Skeletal muscle cell (primary cell): ENCODE measurements around the gene PRAMEF7.
"Not testable (repeated sequence)": the region's sequence is repeated elsewhere in the genome, so short reads cannot be mapped to it uniquely, and the experiment has no call there.

Experiments
- DNase-seq: peaks from one replicate; pipeline ENCODE4 v3.0.0-alpha.2; 2010; ENCODE audit warnings: low read depth
- H3K4me3 ChIP-seq: 2 replicates; pipeline ENCODE4 v1.5.1; 2011; ENCODE audit warnings: low read depth, mild to moderate bottlenecking, control low read depth, low read length, moderate library complexity

Gene PRAMEF7

DNA sequence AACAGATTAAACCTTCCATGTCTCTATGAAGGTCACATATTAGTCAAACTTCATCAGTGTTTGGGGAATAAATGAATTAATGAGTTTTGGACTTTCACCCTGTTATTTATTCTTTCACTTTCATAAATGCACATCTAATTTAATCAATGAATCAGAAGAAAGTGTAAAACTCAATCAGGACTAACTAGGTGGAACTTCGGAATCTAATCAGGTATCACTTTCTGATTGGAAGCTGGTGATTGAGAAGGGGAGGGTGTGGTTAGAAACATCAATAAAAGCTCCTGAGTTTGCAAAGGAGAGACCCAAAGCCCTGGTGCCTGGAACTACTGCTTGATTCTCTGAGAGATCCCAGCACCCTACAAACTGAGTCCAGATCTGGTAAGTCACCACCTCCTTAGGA lies at the start of gene PRAMEF7:
TSS of gene PRAMEF7 (plus strand) at position 301 of the 400 bp plus-strand sequence. CDS start 1,083 bp downstream, outside the sequence.
- H3K4me3 ChIP-seq, DNase-seq: not testable (repeated sequence)

DNA sequence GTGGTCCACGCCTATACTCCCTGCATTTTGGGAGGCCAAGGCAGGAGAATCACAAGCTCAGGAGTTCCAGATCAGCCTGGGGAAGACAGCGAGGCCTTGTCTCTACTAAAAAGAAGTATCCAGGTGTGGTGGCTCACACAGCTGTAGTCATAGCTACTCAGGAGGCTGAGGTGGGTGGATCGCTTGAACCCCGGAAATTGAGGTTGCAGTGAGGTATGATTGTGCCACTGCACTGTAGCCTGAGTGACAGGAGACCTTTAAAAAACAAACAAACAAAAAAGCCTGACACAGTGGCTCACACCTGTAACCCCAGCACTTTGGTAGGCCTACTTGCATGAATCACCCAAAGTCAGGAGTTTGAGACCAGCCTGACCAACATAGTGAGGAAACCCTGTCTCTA lies 38.0 kb upstream of the PRAMEF7 start:
- DNase-seq = not testable (repeated sequence)

DNA sequence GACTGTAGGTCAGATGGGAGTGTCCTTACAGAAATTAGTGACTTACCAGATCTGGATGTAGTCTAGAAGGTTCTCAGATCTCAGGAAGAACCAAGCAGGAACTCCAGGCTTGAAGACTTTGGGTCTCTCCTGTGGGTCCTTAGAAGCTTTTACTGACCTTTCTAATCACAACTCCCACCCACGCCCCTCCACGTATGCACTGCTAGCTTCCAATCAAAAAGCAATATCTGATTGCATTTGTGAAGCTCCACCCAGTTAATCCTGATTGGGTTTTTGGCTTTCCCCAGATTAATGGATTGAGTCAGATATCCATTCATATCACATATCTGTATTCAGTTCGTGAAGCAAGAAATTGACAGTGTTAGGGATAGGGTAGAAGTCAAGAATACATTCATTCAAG lies 30.3 kb upstream of the PRAMEF7 start, which contains the start of gene PRAMEF4:
TSS of gene PRAMEF4 (minus strand) at position 101 of the 400 bp plus-strand sequence. CDS start 2,807 bp downstream, outside the sequence.
- H3K4me3 ChIP-seq, DNase-seq: not testable (repeated sequence)

More for the DNA sequence above, 38.0 kb upstream of the PRAMEF7 start:
- H3K4me3 ChIP-seq = not testable (repeated sequence)

DNA sequence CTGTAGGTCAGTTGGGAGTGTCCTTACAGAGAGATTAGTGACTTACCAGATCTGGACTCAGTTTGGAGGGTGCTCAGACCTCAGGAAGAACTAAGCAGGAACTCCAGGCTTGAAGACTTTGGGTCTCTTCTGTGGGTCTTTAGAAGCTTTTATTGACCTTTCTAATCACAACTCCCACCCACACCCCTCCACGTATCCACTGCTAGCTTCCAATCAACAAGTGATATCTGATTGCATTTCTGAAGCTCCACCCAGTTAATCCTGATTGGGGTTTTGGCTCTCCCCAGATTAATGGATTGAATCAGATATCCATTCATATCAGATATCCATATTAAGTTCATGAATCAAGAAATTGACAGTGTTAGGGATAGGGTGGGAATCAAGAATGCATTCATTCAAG lies 18.2 kb upstream of the PRAMEF7 start, which contains the start of gene PRAMEF10:
TSS of gene PRAMEF10 (minus strand) at position 101 of the 400 bp plus-strand sequence. CDS start 2,423 bp downstream, outside the sequence.
- not testable (repeated sequence) for DNase-seq

DNA sequence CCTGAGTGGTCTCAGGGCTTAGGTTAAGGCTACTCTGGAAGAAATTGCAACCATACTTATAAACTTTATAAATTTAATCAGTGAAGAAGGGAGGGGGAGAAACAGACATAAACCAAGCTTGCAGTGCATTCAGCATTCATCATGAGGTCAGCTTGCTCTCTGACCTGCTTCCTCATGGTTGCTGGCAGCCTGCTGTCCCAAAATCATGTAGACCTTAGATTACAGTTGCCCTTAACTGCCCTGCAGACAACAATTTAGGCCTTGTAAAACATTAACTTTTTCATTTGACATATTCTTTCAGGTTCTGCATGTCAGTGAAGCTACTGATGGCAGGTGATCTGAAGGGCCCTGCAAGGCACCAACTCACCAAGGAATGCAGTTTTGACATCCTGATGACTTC lies 17.2 kb upstream of the PRAMEF7 start:
- not testable (repeated sequence) for H3K4me3 ChIP-seq

More for the DNA sequence above, 18.2 kb upstream of the PRAMEF7 start, which contains the start of gene PRAMEF10:
- not testable (repeated sequence) for H3K4me3 ChIP-seq

DNA sequence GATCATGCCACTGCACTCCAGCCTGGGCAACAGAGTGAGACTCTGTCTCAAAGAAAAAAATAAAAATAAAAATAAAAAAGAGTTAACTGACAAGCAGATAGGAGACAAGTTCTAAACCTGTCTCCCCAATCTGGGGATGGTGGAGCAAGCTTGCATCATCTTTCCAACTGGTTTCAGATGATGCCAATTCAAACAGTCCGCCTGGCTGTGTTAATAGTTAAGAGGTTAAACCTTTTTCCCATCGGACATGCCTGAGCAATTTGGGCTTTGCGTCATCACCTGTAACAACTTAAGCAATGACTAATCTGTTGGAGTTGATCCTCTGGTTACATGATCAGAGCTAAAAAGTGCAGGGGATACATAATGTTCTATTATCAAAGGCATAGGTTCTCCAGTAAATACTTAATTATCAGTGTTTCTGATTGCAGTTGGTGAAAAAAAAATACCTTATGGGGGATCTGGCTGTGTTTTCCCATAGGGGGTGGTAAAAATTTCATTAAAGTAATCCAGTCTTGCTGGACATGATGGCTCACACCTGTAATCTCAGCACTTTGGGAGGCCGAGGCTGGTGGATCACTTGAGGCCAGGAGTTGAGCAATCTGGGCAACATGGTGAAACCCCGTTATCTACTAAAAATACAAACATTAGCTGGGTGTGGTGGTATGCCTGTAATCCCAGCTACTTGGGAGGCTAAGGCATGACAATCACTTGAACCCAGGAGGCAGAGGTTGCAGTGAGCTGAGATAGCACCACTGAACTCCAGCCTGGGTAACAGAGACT lies 12.4 kb upstream of the PRAMEF7 start:
- DNase-seq, H3K4me3 ChIP-seq: not testable (repeated sequence)

More for the DNA sequence above, 17.2 kb upstream of the PRAMEF7 start:
- DNase-seq = not testable (repeated sequence)

DNA sequence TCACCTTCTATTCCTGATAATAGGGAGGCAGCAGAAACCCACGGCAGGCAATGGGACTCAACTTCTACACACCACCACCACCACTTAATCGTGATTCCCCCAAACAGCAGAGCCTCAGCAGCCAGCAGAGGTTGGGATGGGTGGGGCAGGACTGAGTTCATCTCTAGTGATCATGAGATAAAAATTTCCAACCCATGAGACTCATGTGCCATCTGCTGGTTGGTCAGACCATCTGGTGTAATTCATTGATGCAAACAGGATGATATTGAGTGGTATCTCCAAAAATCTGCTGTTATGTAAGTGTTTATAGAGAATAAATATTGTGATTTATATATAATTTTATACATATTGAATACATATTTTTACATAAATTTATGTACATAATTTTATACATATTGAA lies 5.3 kb downstream of the PRAMEF7 start:
- not testable (repeated sequence) for DNase-seq, H3K4me3 ChIP-seq

DNA sequence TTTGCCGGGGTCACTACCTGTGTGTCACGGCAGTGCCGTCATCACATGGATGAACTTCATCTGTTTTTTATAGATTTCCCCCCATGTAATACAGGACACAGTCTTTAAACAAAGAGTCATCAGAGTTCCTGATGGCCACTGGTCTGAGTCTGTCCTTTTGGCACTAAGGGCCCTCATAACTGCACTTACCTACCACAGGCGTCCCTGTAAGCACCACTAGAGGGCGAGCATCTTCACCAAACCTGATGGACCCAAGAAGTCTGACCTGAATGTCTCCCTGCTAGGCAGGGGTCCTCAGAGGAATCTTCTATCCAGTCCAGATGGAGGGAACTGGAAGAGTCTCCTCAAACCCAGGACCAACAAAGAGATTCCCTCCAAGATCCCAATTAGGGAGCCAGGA lies 8.0 kb downstream of the PRAMEF7 start:
- DNase-seq, H3K4me3 ChIP-seq: not testable (repeated sequence)

DNA sequence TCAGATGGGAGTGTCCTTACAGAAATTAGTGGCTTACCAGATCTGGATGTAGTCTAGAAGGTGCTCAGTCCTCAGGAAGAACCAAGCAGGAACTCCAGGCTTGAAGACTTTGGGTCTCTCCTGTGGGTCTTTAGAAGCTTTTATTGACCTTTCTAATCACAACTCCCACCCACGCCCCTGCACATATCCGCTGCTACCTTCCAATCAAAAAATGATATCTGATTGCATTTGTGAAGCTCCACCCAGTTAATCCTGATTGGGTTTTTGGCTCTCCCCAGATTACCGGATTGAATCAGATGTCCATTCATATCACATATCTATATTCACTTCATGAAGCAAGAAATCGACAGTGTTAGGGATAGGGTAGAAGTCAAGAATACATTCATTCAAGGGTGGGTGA lies 31.1 kb downstream of the PRAMEF7 start, which contains the start of gene PRAMEF6:
TSS of gene PRAMEF6 (minus strand) at position 101 of the 400 bp plus-strand sequence. CDS start 5,062 bp downstream, outside the sequence.
- not testable (repeated sequence) for H3K4me3 ChIP-seq, DNase-seq
